Brain microvascular endothelial cell (primary cell): ENCODE results near the gene ZMYND8.

Experiments used
- DNase-seq: peaks from one replicate; pipeline ENCODE4 v3.0.0-alpha.2; 2020
- H3K27ac ChIP-seq: fragments of 250-450 bp; sonication (Bioruptor Pico); 2 replicates; pipeline ENCODE4 v1.5.1; 2020; ENCODE audit warnings: mild to moderate bottlenecking, moderate library complexity
- H3K27me3 ChIP-seq: fragments of 250-450 bp; sonication (Bioruptor Pico); replicated peaks from 2 replicates; pipeline ENCODE4 v1.5.1; 2020; ENCODE audit warnings: mild to moderate bottlenecking
- H3K36me3 ChIP-seq: fragments of 250-450 bp; sonication (Bioruptor Pico); replicated peaks from 2 replicates; pipeline ENCODE4 v1.5.1; 2020; ENCODE audit warnings: mild to moderate bottlenecking
- H3K4me3 ChIP-seq: 2 replicates; pipeline ENCODE4 v1.5.1; 2011; ENCODE audit warnings: low read depth, mild to moderate bottlenecking, control low read depth, low read length, moderate library complexity
- CTCF ChIP-seq: IDR thresholded peaks from 2 replicates; pipeline ENCODE4 v1.5.1; 2011; ENCODE audit warnings: low read depth, mild to moderate bottlenecking, moderate library complexity, low read length, control low read depth, inconsistent platforms; ENCODE audit errors: missing control alignments
- in situ Hi-C: cut with HindIII; loops from 2 replicates; pipeline ENCODE4 v1.10.0; 2017; ENCODE audit warnings: low sequenced_read_pairs, low pct_ligation_motif_present

Gene ZMYND8

DNA sequence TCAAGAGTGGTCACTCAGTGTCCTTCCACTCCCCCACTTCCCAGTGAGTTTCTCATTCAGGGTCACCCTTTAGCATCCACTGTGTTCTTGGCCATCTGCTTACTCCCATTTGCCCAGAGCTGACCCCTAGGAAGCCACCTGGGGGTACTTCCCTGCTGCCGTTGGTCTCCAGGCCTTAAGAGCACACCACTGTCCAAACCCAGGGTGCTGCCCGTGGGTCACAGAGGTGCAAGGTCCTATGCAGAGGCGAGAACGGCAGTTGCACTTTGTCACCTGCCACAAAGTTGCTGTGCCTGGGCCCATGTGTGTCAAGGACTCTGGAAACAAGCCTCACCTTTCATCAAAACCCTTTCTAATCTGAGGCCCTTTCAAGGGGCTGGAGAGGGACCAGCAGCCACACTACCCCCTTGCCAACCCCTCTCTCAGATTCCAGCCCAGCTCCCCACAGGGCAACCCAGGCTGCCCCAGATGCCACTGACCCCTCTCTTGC lies 191.1 kb downstream of the ZMYND8 start:
- in situ Hi-C loops = no loop called here
- H3K4me3 ChIP-seq = no peak overlapping the region
- no peak for TF ChIP-seq CTCF

GRCh38 chr20:47164140-47164539 lies 192.4 kb downstream of the ZMYND8 start:
- H3K27ac ChIP-seq = no peak overlapping the region
- in situ Hi-C loops = no loop called here
- H3K4me3 ChIP-seq = no peak overlapping the region
- DNase-seq = no peak
- no peak for TF ChIP-seq CTCF
- peaks cover under 1% of the 10 kb centered on the region for H3K27me3 ChIP-seq
- no peaks in the 10 kb centered on the region for H3K36me3 ChIP-seq

More for the DNA sequence above, 191.1 kb downstream of the ZMYND8 start:
- no peak for DNase-seq
- Histone ChIP-seq H3K27ac (no peak overlapping the region), H3K36me3 (no peaks in the 10 kb centered on the region), H3K27me3 (peaks cover 2% of the 10 kb centered on the region)

DNA sequence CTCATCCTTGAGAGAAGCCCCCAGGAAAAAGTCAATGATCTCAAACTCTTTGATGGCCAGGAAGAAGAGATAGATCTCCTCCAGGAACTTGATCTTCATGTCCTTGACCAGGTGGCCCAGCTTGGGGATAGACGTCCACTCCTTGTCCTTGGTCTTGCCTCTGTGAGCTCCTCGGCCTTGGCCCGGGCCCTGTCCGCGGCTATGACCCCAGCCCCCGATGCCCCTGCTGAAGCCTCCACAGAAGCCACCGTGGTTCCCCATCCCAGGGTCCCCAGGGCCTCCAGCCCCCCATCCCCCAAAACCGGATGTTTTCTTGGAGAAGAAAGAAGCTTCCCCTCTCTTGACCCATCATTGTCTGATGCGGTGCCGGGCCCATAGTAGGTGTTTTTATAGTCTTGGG lies 195.1 kb downstream of the ZMYND8 start:
- no peaks in the 10 kb centered on the region for H3K27me3 ChIP-seq
- H3K4me3 ChIP-seq = no peak overlapping the region
- no peak for DNase-seq
- in situ Hi-C loops = no loop called here
- no peak for TF ChIP-seq CTCF
- H3K27ac ChIP-seq = no peak overlapping the region
- H3K36me3 ChIP-seq = no peaks in the 10 kb centered on the region

GRCh38 chr20:47160992-47161391 lies 195.5 kb downstream of the ZMYND8 start:
- in situ Hi-C loops = no loop called here
- H3K36me3 ChIP-seq = no peaks in the 10 kb centered on the region
- H3K4me3 ChIP-seq = no peak overlapping the region

DNA sequence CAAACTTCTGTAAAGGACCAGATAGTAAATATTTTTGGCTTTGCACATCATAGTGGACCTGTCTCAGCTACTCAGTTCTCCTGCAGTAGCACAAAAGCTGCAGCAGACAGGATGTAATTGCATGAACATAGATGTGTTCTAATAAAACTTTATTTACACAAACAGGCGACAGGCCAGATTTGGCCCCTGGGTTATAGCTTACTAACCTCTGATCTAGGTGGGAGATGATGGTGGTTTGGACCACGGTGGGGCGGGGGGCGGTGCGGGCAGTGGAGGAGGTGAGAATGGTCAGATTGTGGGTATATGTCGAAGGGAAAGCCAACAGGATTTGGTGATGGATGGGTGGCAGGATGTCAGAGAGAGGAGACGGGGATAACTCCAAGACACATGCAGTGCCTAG lies 196.3 kb downstream of the ZMYND8 start:
- Histone ChIP-seq H3K27me3 (no peaks in the 10 kb centered on the region), H3K36me3 (no peaks in the 10 kb centered on the region), H3K27ac (no peak overlapping the region), H3K4me3 (no peak overlapping the region)
- in situ Hi-C loops = no loop called here
- DNase-seq = no peak
- no peak for TF ChIP-seq CTCF

More at GRCh38 chr20:47160992-47161391, 195.5 kb downstream of the ZMYND8 start:
- H3K27ac ChIP-seq = no peak overlapping the region
- TF ChIP-seq CTCF = no peak
- H3K27me3 ChIP-seq = no peaks in the 10 kb centered on the region
- no peak for DNase-seq
